PC-3 (cell line): Measurements from ENCODE around the gene FBXO10. TPM values are rescaled to one million over a fixed set of nuclear protein-coding genes. Genes with fewer than 3 reads are reported as not detected.

ENCODE experiments used
- ATAC-seq: fragments of 200-7000 bp; cut with Tn5 transposase; 2 replicates; pipeline ENCODE4 v1.9.1; 2020; ENCODE audit warnings: mild to moderate bottlenecking, moderate library complexity
- BruUV-seq: library from RNA; stranded (reverse); fragments of 400-500 nt; replicated peaks from 2 replicates; lab custom pipeline; 2021; lab: Mats Ljungman, UMichigan
- CTCF ChIA-PET: fragments of 300-600 bp; sonication (Branson Sonifier 250); formaldehyde crosslinking; loops from one replicate; lab custom pipeline; 2022; ENCODE audit warnings: antibody characterized with exemption; lab: Charles Lee
- POLR2A ChIA-PET: fragments of 300-600 bp; sonication (Branson Sonifier 250); formaldehyde crosslinking; loops from one replicate; lab custom pipeline; 2022; ENCODE audit warnings: antibody characterized with exemption; ENCODE audit not compliant: unreplicated experiment; lab: Charles Lee
- DNase-seq: peaks from one replicate; pipeline ENCODE4 v3.0.0-alpha.2; 2015
- H2AFZ ChIP-seq: fragments of 300-600 bp; sonication (generic); 2 replicates; pipeline ENCODE4 v1.6.0; 2016; ENCODE audit warnings: antibody characterized with exemption, low read length
- H3F3A ChIP-seq: fragments of 300-600 bp; sonication (generic); one replicate; pipeline ENCODE4 v1.6.0; 2017; ENCODE audit warnings: antibody characterized with exemption, low read length, control low read depth, mild to moderate bottlenecking; ENCODE audit not compliant: unreplicated experiment
- H3K27ac ChIP-seq: fragments of 300-600 bp; sonication (generic); 2 replicates; pipeline ENCODE4 v1.5.1; 2016; ENCODE audit warnings: mild to moderate bottlenecking, low read length
- H3K27me3 ChIP-seq: fragments of 300-600 bp; sonication (generic); 2 replicates; pipeline ENCODE4 v1.6.1; 2016; ENCODE audit warnings: low read length, mixed read lengths
- H3K36me3 ChIP-seq: fragments of 300-600 bp; sonication (generic); 2 replicates; pipeline ENCODE4 v1.6.1; 2016; ENCODE audit warnings: low read depth, mixed run types, low read length, mixed read lengths
- H3K4me1 ChIP-seq: fragments of 300-600 bp; sonication (generic); 2 replicates; pipeline ENCODE4 v1.5.1; 2016; ENCODE audit warnings: low read length; ENCODE audit not compliant: insufficient read depth
- H3K4me2 ChIP-seq: fragments of 300-600 bp; sonication (generic); 2 replicates; pipeline ENCODE4 v1.6.0; 2016; ENCODE audit warnings: low read length
- H3K4me3 ChIP-seq: fragments of 300-600 bp; sonication (generic); 2 replicates; pipeline ENCODE4 v1.5.1; 2016; ENCODE audit warnings: mild to moderate bottlenecking, low read length, mixed read lengths
- H3K79me2 ChIP-seq: fragments of 300-600 bp; sonication (generic); 2 replicates; pipeline ENCODE4 v1.6.1; 2017; ENCODE audit warnings: low read length, mixed read lengths
- H3K9ac ChIP-seq: fragments of 300-600 bp; sonication (generic); 2 replicates; pipeline ENCODE4 v1.6.0; 2016; ENCODE audit warnings: mild to moderate bottlenecking, low read length
- H3K9me2 ChIP-seq: fragments of 300-600 bp; sonication (generic); replicated peaks from 2 replicates; pipeline ENCODE4 v1.6.1; 2016; ENCODE audit warnings: mixed run types, low read length, mixed read lengths
- H3K9me3 ChIP-seq: fragments of 300-600 bp; sonication (generic); 2 replicates; pipeline ENCODE4 v1.6.1; 2016; ENCODE audit warnings: low read length, mixed read lengths
- H4K20me1 ChIP-seq: fragments of 300-600 bp; sonication (generic); 2 replicates; pipeline ENCODE4 v1.6.1; 2016; ENCODE audit warnings: low read length, mixed read lengths
- EZH2 ChIP-seq: fragments of 300-600 bp; sonication (generic); IDR thresholded peaks from one replicate; pipeline ENCODE4 v1.6.1; 2017; ENCODE audit warnings: antibody characterized with exemption, mild to moderate bottlenecking, low read length; ENCODE audit not compliant: unreplicated experiment
- EZH2phosphoT487 ChIP-seq: fragments of 300-600 bp; sonication (generic); IDR thresholded peaks from 2 replicates; pipeline ENCODE4 v1.6.1; 2018; ENCODE audit warnings: mild to moderate bottlenecking, antibody characterized with exemption, low read length, borderline replicate concordance
- intact Hi-C: fragments of 100-400 bp; cut with micrococcal nuclease; formaldehyde crosslinking; loops from 2 replicates; pipeline ENCODE4 v1.9.0; 2023
- total RNA-seq: library from RNA; depleted of rRNA; stranded (reverse); fragments of >200 nt; gene quantifications from 2 replicates; pipeline ENCODE4 v1.2.3, GENCODE V29; 2014
- TF ChIP-seq, protein P1 (sequence below): fragments of 300-600 bp; sonication (generic); conservative IDR thresholded peaks from 2 replicates; pipeline ENCODE4 v1.5.1; 2017; ENCODE audit warnings: antibody characterized with exemption, low read depth, mild to moderate bottlenecking, low read length

The FBXO10 gene
- total RNA-seq, 1 experiment from 2014 or later, result 2.6 TPM

DNA sequence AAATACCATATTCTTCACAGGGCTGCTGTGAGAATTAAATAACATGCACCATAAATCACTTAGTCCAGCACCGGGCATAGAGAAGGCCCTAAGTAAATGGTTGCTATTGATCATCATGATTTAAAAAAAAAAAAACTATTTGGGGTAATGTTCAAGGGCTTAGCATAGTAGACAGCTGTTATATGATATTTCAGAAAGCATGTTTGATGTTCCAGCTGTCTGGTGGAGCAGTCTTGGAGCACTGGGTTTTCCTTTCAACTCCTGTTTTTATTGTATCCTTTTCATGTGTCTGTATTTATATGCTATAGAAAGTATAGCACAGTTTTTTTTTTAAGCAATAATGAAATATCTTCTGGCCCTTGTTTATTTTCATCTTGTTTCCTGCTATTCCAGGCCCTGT, 44.2 kb upstream of the FBXO10 start:
- H3K4me3 ChIP-seq, result no peak overlapping the region
- no peak overlapping the region for H2AFZ ChIP-seq
- H3K9ac ChIP-seq, result no peak overlapping the region
- no peaks in the 10 kb centered on the region for H3K9me2 ChIP-seq
- no peaks in the 10 kb centered on the region for H3K9me3 ChIP-seq
- POLR2A ChIA-PET, result no interaction called here
- no peaks in the 10 kb centered on the region for H3K36me3 ChIP-seq
- BruUV-seq, result no TSS peak
- DNase-seq, result no peak
- no peak overlapping the region for H3K4me2 ChIP-seq
- TF ChIP-seq EZH2phosphoT487, result no peak
- TF ChIP-seq, protein P1, sequence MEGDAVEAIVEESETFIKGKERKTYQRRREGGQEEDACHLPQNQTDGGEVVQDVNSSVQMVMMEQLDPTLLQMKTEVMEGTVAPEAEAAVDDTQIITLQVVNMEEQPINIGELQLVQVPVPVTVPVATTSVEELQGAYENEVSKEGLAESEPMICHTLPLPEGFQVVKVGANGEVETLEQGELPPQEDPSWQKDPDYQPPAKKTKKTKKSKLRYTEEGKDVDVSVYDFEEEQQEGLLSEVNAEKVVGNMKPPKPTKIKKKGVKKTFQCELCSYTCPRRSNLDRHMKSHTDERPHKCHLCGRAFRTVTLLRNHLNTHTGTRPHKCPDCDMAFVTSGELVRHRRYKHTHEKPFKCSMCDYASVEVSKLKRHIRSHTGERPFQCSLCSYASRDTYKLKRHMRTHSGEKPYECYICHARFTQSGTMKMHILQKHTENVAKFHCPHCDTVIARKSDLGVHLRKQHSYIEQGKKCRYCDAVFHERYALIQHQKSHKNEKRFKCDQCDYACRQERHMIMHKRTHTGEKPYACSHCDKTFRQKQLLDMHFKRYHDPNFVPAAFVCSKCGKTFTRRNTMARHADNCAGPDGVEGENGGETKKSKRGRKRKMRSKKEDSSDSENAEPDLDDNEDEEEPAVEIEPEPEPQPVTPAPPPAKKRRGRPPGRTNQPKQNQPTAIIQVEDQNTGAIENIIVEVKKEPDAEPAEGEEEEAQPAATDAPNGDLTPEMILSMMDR, result no peak
- TF ChIP-seq EZH2, result no peak
- H3F3A ChIP-seq, result no peaks in the 10 kb centered on the region
- no peaks in the 10 kb centered on the region for H3K79me2 ChIP-seq
- intact Hi-C loops, result no loop called here
- no peaks in the 10 kb centered on the region for H4K20me1 ChIP-seq
- H3K27ac ChIP-seq, result no peak overlapping the region
- H3K4me1 ChIP-seq, result peaks cover 5% of the 10 kb centered on the region; the same call in 1 of the 2 replicates
- CTCF ChIA-PET, result no interaction called here
- ATAC-seq, result no peak
- H3K27me3 ChIP-seq, result no peaks in the 10 kb centered on the region

DNA sequence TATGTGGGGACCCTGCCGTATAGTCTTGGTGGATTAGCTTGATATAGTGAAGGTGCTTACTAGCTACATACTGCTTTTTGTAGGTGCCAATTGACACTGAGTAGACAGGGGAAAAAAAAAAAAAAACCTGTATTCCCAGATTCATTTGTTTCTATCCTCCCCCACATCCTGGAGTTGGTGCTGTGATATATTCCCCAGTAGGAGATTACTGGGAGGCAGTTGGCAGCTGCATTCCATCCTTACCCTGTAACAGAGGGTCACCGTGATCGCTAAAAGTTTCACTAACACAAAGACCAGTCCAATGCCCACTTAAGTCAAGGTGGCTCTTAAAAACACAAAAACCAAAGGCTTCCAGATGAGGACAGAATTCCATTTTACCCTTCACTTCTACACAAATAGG, 43.6 kb upstream of the FBXO10 start:
- no peaks in the 10 kb centered on the region for H3K9me2 ChIP-seq
- no peak for ATAC-seq
- no peak for DNase-seq
- H3K9ac ChIP-seq, result no peak overlapping the region
- no peak overlapping the region for H3K27ac ChIP-seq
- no peaks in the 10 kb centered on the region for H3F3A ChIP-seq
- H3K79me2 ChIP-seq, result no peaks in the 10 kb centered on the region
- intact Hi-C loops, result no loop called here
- CTCF ChIA-PET, result no interaction called here
- H3K36me3 ChIP-seq, result no peaks in the 10 kb centered on the region
- no TSS peak for BruUV-seq
- H3K4me3 ChIP-seq, result no peak overlapping the region
- no peak for TF ChIP-seq EZH2
- TF ChIP-seq, protein P1, result no peak
- TF ChIP-seq EZH2phosphoT487, result no peak
- H3K4me2 ChIP-seq, result no peak overlapping the region
- no peaks in the 10 kb centered on the region for H4K20me1 ChIP-seq
- peaks cover 5% of the 10 kb centered on the region; the same call in 1 of the 2 replicates for H3K4me1 ChIP-seq
- no peak overlapping the region for H2AFZ ChIP-seq
- H3K9me3 ChIP-seq, result no peaks in the 10 kb centered on the region
- POLR2A ChIA-PET, result no interaction called here
- no peaks in the 10 kb centered on the region for H3K27me3 ChIP-seq

DNA sequence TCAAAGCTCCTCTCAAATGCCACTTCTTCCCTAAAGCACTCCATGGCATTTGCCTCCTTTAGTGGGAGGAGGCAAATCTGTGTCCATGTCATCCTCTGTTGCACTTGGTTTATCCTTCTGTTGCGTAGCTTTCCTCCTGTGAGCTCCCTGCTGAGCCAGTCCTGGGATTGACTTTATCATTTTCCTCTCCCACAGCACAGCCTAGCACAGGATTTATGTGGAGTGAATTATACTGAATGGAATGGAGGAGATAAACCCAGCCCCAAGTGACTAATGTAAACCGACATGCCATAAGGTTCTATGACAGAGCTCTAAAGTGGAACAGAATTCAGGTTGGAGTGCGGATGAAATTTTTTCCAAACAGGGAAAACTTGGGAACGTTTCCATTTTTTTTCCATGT, 42.6 kb upstream of the FBXO10 start:
- no peaks in the 10 kb centered on the region for H3F3A ChIP-seq
- no peaks in the 10 kb centered on the region for H4K20me1 ChIP-seq
- ATAC-seq (peak; percentile 46), DNase-seq (peak; percentile 50)
- peaks cover 5% of the 10 kb centered on the region; the same call in 1 of the 2 replicates for H3K4me1 ChIP-seq
- H2AFZ ChIP-seq, result no peak overlapping the region
- no peaks in the 10 kb centered on the region for H3K9me3 ChIP-seq
- H3K9me2 ChIP-seq, result no peaks in the 10 kb centered on the region
- POLR2A ChIA-PET, result no interaction called here
- H3K4me2 ChIP-seq, result no peak overlapping the region
- no TSS peak for BruUV-seq
- no peak overlapping the region for H3K27ac ChIP-seq
- H3K4me3 ChIP-seq, result no peak overlapping the region
- H3K79me2 ChIP-seq, result no peaks in the 10 kb centered on the region
- no peaks in the 10 kb centered on the region for H3K36me3 ChIP-seq
- TF ChIP-seq, protein P1, result no peak
- TF ChIP-seq EZH2 (no peak), EZH2phosphoT487 (no peak)
- H3K27me3 ChIP-seq, result no peaks in the 10 kb centered on the region
- H3K9ac ChIP-seq, result no peak overlapping the region
- intact Hi-C loops, result no loop called here
- CTCF ChIA-PET, result no interaction called here
